ENCODE results near the gene GOLGA6L2.
"Not testable (repeated sequence)": the region's sequence is repeated elsewhere in the genome, so short reads cannot be mapped to it uniquely, and the experiment has no call there.

The GOLGA6L2 gene

DNA sequence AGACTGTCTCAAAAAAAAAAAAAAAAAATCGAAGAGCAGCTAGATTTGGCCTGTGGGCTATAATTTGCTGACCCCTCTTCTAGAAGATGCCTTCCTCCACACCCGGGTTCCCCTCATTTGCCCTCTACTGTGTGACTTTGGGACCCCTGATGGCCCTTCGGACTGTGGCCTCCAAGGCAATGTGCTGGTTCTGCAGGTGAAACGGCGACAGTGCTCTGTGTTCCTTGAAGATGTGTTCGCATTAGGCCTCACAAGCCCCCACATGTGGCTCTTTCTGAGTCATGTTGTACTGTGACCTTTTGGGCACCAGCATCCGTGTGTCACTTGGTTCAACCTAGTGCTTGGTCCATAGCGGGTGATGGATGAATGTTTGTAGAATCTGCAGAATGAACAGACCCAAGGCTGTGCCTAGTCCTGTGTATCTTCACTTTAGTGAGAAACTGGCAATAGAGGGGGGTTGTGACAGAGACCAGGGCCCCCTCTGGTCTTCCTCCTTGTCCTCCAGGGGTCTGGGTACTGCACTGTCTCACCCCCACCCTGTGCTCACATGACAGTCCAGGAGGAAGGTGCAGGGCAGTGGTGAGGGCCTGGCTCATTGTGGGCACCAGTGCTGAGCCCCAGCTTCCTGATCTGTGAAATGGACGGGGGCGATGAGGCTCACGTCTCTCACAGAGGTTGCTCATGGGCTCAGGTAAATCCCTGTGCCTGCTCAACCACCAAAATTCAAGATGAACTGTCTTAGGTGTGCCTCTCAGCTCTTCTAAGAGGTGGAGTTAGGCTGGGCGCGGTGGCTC is 22.7 kb downstream of the GOLGA6L2 start:
- TF ChIP-seq, protein P1, sequence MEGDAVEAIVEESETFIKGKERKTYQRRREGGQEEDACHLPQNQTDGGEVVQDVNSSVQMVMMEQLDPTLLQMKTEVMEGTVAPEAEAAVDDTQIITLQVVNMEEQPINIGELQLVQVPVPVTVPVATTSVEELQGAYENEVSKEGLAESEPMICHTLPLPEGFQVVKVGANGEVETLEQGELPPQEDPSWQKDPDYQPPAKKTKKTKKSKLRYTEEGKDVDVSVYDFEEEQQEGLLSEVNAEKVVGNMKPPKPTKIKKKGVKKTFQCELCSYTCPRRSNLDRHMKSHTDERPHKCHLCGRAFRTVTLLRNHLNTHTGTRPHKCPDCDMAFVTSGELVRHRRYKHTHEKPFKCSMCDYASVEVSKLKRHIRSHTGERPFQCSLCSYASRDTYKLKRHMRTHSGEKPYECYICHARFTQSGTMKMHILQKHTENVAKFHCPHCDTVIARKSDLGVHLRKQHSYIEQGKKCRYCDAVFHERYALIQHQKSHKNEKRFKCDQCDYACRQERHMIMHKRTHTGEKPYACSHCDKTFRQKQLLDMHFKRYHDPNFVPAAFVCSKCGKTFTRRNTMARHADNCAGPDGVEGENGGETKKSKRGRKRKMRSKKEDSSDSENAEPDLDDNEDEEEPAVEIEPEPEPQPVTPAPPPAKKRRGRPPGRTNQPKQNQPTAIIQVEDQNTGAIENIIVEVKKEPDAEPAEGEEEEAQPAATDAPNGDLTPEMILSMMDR (IDR thresholded peaks at IDR 0.05; ENCODE audit: control insufficient read depth, extremely low read depth, insufficient read depth), result no peak
- H3K4me3 ChIP-seq (ENCODE audit: low read depth, low read length), result no peak overlapping the region
- DNase-seq (ENCODE audit: low read depth), result no peak

DNA sequence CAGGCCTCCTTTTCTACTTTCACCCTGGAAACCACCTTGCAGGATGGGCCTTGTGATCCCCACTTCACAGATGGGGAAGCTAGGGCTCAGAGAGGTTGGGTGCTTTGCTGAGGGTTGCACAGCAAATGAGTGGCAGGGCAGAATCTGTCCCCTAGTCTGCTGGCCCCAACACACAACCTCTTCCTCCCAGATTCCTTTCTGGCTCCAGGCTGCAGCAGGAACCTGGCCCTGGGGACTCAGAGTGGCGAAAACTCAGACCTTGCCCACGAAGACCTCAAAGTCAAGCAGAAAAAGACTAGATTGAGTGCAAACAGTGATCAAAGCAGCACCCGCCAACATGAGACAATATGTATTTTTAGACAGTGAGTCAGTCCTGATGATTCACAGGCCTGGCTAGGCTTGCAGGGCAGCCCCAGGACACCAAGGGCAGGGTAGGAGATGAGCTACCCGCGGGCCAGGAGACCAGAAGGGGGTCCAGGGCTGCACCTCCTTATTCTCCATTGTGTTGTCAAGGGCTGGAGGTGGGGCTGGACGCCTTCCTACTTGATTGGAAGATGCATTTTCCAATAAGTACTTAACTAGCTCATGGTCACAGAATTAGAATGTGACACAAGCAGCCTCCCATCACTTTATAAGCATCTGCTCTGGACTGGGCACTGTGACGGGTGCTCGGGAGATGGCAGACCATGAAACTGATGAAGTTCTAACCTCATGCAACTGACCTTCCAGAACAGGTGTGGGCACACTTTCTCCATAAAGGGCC is 23.9 kb downstream of the GOLGA6L2 start:
- no peak overlapping the region for H3K4me3 ChIP-seq (ENCODE audit: low read depth, low read length)
- DNase-seq (ENCODE audit: low read depth), result no peak
- TF ChIP-seq, protein P1 (IDR thresholded peaks at IDR 0.05; ENCODE audit: control insufficient read depth, extremely low read depth, insufficient read depth), result no peak

DNA sequence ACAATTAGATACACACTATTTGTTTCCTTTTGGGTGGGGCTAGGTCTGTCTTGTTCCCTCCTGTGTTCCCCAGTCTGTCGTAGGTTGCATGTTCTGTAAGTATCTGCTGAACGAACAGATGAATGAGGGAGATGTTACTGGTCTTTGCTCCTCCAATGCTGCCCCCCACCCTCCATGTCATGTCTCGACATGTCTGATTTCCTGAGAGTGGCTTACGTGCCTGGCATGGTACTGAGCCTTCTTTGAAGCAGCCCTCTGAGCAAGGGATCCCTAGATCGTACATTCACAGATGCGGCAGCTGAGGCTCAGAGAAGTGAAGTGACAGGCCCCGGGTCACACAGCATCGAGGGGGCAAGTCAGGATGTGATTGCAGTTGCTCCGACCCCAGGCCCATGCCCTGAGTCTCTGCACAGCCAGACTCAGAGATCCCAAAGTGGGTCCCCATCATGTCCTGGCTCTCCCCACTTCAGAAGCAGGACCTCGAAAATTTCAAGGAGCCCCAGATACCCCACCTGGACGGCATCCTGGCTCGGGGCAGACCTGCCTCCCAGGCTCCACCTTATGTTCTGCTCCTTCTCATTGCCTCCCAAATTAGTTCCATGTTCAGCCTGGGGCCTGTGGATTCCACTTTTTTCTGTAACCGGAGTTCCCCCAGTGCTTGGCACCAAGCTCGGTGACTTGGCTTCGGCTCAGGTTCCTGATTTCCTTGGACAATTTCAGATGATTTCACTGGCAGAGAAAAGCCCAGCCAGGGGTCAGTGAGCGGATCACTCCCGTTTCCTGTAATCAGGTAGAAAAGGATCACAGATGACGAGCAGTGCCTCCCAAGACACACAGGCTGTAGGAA is 24.7 kb downstream of the GOLGA6L2 start:
- no peak for DNase-seq (ENCODE audit: low read depth)
- H3K4me3 ChIP-seq (ENCODE audit: low read depth, low read length), result no peak overlapping the region

DNA sequence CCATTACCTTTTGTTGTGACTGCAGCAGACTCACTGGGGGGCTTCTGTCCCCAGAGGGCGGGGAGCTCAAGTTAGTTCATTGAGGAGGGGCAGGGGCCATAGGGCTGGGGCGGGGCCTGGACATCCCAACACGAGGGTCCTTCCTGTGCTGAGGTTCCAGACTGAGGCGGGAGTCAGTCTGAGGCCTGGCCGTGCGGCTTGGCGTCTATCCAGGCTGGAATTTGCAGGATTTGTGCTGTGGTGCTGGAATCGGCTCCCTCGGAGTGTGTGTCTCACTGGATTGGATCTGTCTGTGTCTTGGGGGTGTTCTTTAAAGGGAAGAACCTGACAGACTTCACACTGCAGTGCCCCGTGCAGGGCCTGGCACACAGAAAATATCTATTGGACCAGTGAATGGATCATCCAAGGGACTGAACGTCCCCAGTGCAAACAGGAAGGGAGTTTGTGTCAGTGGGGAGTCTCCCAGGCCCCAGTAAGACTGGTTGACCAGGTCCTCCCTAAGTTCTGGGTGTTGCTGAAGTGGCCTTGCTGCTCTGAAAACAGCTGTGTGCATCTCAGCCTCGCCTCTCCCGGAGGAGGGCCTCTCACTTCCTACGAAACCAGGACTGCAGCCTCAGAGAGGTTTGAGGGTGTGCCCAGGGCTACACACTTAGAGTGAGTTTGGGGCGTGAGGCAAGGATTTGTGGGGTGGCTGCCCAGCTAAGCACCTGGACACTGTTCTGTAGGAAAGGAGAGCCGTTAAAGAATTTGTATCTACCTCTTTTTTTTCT is 26.1 kb downstream of the GOLGA6L2 start:
- TF ChIP-seq, protein P1 (IDR thresholded peaks at IDR 0.05; ENCODE audit: control insufficient read depth, extremely low read depth, insufficient read depth), result no peak
- no peak for DNase-seq (ENCODE audit: low read depth)
- H3K4me3 ChIP-seq (ENCODE audit: low read depth, low read length), result no peak overlapping the region

More for the DNA sequence above, 24.7 kb downstream of the GOLGA6L2 start:
- TF ChIP-seq, protein P1 (IDR thresholded peaks at IDR 0.05; ENCODE audit: control insufficient read depth, extremely low read depth, insufficient read depth), result no peak

DNA sequence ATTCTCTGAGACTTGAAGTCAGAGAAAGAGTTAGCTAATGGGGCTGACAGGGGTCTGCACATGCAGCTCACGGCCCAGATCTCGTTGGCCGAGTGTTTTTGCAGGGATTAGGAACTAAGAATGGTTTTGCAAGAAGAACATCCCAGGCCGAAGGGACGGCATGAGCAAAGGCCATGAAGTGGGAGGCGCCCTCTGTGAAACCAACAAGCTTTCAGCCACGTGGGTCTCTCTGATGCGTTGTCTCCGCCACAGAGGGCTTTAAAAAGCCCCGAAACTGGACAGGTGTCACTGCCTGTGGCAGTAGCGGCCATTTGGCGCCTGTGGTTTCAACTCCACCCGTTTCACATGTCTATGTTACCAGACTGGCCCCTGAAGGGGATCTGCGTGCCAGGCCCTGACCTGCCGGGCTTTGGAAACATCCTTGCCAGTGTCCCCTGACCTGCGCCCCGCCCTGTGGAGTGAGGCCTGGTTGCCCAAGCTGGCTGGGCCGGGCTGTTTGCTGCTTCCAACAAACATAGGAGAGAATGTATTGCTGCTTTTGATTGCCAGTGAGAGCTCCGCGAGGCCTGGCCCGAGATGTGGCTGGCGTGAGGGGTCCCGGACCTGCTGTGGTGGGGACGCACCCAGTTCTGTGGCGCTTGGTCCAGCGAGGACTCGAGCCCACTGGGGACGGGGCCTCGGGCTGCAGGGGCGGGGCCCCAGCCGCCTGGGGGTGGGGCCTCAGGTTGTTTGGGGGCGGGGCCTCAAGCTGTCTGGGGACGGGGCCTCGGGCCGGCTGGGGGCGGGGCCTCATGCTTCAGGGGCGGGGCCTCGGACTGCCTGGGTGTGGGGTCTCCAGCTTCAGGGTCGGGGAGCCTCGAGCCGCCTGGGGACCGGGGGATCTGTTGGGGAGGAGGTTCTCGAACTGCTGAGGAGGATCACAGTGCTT is 30.4 kb downstream of the GOLGA6L2 start:
- DNase-seq (ENCODE audit: low read depth), result no peak
- no peak overlapping the region for H3K4me3 ChIP-seq (ENCODE audit: low read depth, low read length)
- TF ChIP-seq, protein P1 (IDR thresholded peaks at IDR 0.05; ENCODE audit: control insufficient read depth, extremely low read depth, insufficient read depth), result no peak

DNA sequence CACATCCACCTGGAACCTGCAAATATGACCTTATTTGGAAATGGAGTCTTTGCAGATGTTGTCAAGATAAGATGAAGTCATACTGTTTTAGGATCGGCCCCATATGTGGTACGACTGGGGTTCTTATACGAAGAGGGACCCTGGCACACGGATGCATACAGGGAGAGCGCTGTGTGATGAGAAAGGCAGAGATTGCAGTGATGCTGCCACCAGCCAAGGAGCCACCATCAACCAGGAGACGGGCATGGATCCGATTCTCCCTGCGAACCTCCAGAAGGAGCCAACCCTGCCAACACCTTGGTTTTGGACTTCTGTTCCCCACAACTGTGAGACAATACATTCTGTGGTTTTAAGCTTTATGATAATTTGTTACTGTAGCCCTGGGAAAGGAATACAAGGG is 31.2 kb downstream of the GOLGA6L2 start:
- not testable (repeated sequence) for DNase-seq (ENCODE audit: low read depth); H3K4me3 ChIP-seq (ENCODE audit: low read depth, low read length)

All from LNCaP clone FGC (cell line).